Tibial nerve (tissue), 3 donors: ENCODE measurements around the gene SHLD2.

Source experiments
- CTCF ChIP-seq, 5 experiments: fragments of 200-600 bp in 3 of 5; fragments of 450-650 bp in 2 of 5; sonication (generic) in 3 of 5; IDR thresholded peaks; one replicate each; pipeline ENCODE4 v1.5.1; 2016 to 2019; ENCODE audit warnings: antibody characterized with exemption in 5 of 5, mild to moderate bottlenecking in 3 of 5, moderate library complexity in 2 of 5
- POLR2A ChIP-seq, 2 donors: fragments of 450-650 bp; IDR thresholded peaks; one replicate each; pipeline ENCODE4 v1.6.1; 2017; ENCODE audit warnings: antibody characterized with exemption in 2 of 2, mild to moderate bottlenecking in 2 of 2, moderate library complexity in 2 of 2

- TF ChIP-seq POLR2A (IDR thresholded peaks at IDR 0.05) (no peak), CTCF (IDR thresholded peaks at IDR 0.05) (no peak)
Observed at GRCh38 chr10:87066178-87066577, 28.8 kb upstream of the SHLD2 start.
